Measurements from ENCODE around the gene SCN4B. TPM values are rescaled to one million over a fixed set of nuclear protein-coding genes. Genes with fewer than 3 reads are reported as not detected.

Gene SCN4B
- total RNA-seq, 1 donor from 2014 or later: 2.1 TPM

DNA sequence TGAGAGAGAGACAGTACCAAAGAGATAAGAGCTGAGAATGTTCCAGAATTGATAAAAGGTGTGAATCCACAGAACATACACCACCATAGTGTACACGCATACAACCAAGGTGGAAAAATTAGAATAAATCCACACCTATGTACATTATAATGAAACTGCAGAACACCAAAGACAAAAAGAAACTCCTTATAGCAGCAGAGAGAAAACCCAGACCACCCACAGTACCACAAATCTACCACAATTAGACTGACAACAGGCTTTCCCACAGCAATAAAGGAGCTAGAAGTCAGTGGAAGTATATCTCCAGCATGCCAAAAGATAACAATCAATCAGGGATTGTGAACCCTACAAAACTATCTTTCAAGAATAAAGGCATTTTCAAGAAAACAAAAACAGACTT lies 31.8 kb downstream of the SCN4B start:
- Histone ChIP-seq H3K9ac (ENCODE audit: low read depth in 1 of 3, low read length in 3 of 3) (no peak overlapping the region), H3K4me3 (ENCODE audit: low read length in 3 of 3) (no peak overlapping the region), H3K27ac (ENCODE audit: low read depth, low read length) (no peak overlapping the region), H3K9me3 (ENCODE audit: control insufficient read depth in 3 of 3, low read length in 3 of 3) (no peaks in the 10 kb centered on the region), H3K27me3 (ENCODE audit: control insufficient read depth in 3 of 3, insufficient read depth in 3 of 3, low read length in 3 of 3) (peaks cover 0 to 3% (median 0%) of the 10 kb centered on the region in 3 donors), H3K4me1 (ENCODE audit: control insufficient read depth in 3 of 3, insufficient read depth in 3 of 3, low read length in 3 of 3) (no peaks in the 10 kb centered on the region), H3K36me3 (ENCODE audit: control insufficient read depth in 3 of 3, insufficient read depth in 3 of 3, low read length in 3 of 3) (no peaks in the 10 kb centered on the region)

DNA sequence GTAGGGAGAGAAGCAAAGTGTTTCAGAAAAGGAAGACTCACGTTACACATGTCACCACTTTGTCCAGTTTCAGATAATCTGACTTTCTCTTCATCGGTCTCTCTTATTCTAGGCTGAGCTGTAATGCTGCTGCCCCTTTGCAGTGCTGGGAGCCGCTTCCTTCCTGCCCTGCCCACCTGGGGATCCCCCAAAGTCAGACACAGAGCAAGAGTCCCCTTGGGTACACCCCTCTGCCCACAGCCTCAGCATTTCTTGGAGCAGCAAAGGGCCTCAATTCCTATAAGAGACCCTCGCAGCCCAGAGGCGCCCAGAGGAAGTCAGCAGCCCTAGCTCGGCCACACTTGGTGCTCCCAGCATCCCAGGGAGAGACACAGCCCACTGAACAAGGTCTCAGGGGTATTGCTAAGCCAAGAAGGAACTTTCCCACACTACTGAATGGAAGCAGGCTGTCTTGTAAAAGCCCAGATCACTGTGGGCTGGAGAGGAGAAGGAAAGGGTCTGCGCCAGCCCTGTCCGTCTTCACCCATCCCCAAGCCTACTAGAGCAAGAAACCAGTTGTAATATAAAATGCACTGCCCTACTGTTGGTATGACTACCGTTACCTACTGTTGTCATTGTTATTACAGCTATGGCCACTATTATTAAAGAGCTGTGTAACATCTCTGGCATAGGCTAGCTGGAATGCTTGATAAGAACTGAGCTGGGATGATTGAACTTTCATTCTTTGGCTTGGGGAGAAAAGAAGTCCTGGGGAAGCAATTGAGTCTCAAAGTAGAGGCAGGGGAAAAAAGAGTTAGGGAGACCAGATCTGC lies 34.6 kb downstream of the SCN4B start:
- no peak overlapping the region for H3K9ac ChIP-seq (ENCODE audit: low read depth in 1 of 3, low read length in 3 of 3)
- no peak overlapping the region for H3K4me3 ChIP-seq (ENCODE audit: low read length in 3 of 3)
- no peaks in the 10 kb centered on the region for H3K36me3 ChIP-seq (ENCODE audit: control insufficient read depth in 3 of 3, insufficient read depth in 3 of 3, low read length in 3 of 3)
- no peaks in the 10 kb centered on the region for H3K9me3 ChIP-seq (ENCODE audit: control insufficient read depth in 3 of 3, low read length in 3 of 3)
- no peaks in the 10 kb centered on the region for H3K4me1 ChIP-seq (ENCODE audit: control insufficient read depth in 3 of 3, insufficient read depth in 3 of 3, low read length in 3 of 3)
- no peak overlapping the region for H3K27ac ChIP-seq (ENCODE audit: low read depth, low read length)
- peaks cover 0 to 3% (median 3%) of the 10 kb centered on the region in 3 donors for H3K27me3 ChIP-seq (ENCODE audit: control insufficient read depth in 3 of 3, insufficient read depth in 3 of 3, low read length in 3 of 3)

- no peaks in the 10 kb centered on the region for H3K4me1 ChIP-seq (ENCODE audit: control insufficient read depth in 3 of 3, insufficient read depth in 3 of 3, low read length in 3 of 3)
- no peak overlapping the region for H3K4me3 ChIP-seq (ENCODE audit: low read length in 3 of 3)
- no peak overlapping the region for H3K9ac ChIP-seq (ENCODE audit: low read depth in 1 of 3, low read length in 3 of 3)
- no peaks in the 10 kb centered on the region for H3K9me3 ChIP-seq (ENCODE audit: control insufficient read depth in 3 of 3, low read length in 3 of 3)
- H3K27me3 ChIP-seq (ENCODE audit: control insufficient read depth in 3 of 3, insufficient read depth in 3 of 3, low read length in 3 of 3): peaks cover 0 to 3% (median 3%) of the 10 kb centered on the region in 3 donors
- no peaks in the 10 kb centered on the region for H3K36me3 ChIP-seq (ENCODE audit: control insufficient read depth in 3 of 3, insufficient read depth in 3 of 3, low read length in 3 of 3)
- H3K27ac ChIP-seq (ENCODE audit: low read depth, low read length): no peak overlapping the region
Measured at GRCh38 chr11:118115048-118115447, 37.6 kb downstream of the SCN4B start.

- no peaks in the 10 kb centered on the region for H3K9me3 ChIP-seq (ENCODE audit: control insufficient read depth in 3 of 3, low read length in 3 of 3)
- H3K4me1 ChIP-seq (ENCODE audit: control insufficient read depth in 3 of 3, insufficient read depth in 3 of 3, low read length in 3 of 3): peaks cover 0 to 5% (median 4%) of the 10 kb centered on the region in 3 donors
- H3K27me3 ChIP-seq (ENCODE audit: control insufficient read depth in 3 of 3, insufficient read depth in 3 of 3, low read length in 3 of 3): peaks cover 0 to 3% (median 3%) of the 10 kb centered on the region in 3 donors
- H3K9ac ChIP-seq (ENCODE audit: low read depth in 1 of 3, low read length in 3 of 3): no peak overlapping the region
- no peaks in the 10 kb centered on the region for H3K36me3 ChIP-seq (ENCODE audit: control insufficient read depth in 3 of 3, insufficient read depth in 3 of 3, low read length in 3 of 3)
- no peak overlapping the region for H3K4me3 ChIP-seq (ENCODE audit: low read length in 3 of 3)
- no peak overlapping the region for H3K27ac ChIP-seq (ENCODE audit: low read depth, low read length)
Measured at GRCh38 chr11:118114266-118114665, 38.4 kb downstream of the SCN4B start.

DNA sequence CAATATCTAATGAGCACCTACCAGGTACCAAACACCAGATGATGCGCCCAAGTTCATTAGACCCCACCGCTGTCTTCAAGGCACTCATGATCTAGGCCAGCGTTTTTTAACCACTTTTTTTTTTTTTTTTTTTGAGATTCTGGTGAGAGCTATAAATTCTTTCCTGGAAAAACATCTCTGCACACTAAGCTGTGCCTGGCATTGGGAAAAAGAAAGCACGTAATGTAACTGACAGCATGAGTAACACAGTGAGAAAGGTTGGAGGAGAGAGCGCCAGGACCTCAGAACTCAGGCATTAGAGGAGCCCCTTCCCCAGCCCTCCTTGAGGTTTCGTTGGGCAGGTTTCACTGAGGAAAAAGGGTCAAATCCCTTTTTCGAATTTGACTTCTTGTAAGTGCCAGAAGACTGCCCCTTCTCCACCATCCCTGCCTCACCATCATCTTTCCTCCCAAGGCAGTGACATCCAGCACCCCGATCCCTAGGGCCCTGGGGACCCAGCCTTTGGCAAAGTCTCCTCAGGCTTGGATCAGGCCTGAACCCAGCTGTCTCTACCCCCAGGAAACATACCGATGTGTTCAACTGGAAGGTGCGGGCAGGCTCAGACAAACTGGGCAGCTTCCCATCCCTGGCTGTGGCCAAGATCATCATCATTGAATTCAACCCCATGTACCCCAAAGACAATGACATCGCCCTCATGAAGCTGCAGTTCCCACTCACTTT lies 39.8 kb downstream of the SCN4B start:
- H3K4me3 ChIP-seq (ENCODE audit: low read length in 3 of 3): no peak overlapping the region
- H3K4me1 ChIP-seq (ENCODE audit: control insufficient read depth in 3 of 3, insufficient read depth in 3 of 3, low read length in 3 of 3): peaks cover 0 to 5% (median 4%) of the 10 kb centered on the region in 3 donors

DNA sequence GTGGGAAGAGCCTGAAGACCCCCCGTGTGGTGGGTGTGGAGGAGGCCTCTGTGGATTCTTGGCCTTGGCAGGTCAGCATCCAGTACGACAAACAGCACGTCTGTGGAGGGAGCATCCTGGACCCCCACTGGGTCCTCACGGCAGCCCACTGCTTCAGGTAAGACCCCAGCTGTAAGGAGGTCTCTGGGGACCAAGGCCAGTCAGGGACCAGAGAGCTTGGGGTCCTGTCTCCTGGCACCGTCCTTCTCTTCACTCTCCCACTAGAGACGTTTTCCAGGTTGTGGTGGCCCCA lies 40.9 kb downstream of the SCN4B start:
- Histone ChIP-seq H3K36me3 (ENCODE audit: control insufficient read depth in 3 of 3, insufficient read depth in 3 of 3, low read length in 3 of 3) (no peaks in the 10 kb centered on the region), H3K4me1 (ENCODE audit: control insufficient read depth in 3 of 3, insufficient read depth in 3 of 3, low read length in 3 of 3) (peaks cover 0 to 5% (median 4%) of the 10 kb centered on the region in 3 donors), H3K4me3 (ENCODE audit: low read length in 3 of 3) (no peak overlapping the region), H3K27me3 (ENCODE audit: control insufficient read depth in 3 of 3, insufficient read depth in 3 of 3, low read length in 3 of 3) (peaks cover 0 to 3% (median 0%) of the 10 kb centered on the region in 3 donors), H3K27ac (ENCODE audit: low read depth, low read length) (no peak overlapping the region), H3K9me3 (ENCODE audit: control insufficient read depth in 3 of 3, low read length in 3 of 3) (no peaks in the 10 kb centered on the region), H3K9ac (ENCODE audit: low read depth in 1 of 3, low read length in 3 of 3) (no peak overlapping the region)

More for the DNA sequence above, 39.8 kb downstream of the SCN4B start:
- peaks cover 0 to 3% (median 3%) of the 10 kb centered on the region in 3 donors for H3K27me3 ChIP-seq (ENCODE audit: control insufficient read depth in 3 of 3, insufficient read depth in 3 of 3, low read length in 3 of 3)
- no peak overlapping the region for H3K9ac ChIP-seq (ENCODE audit: low read depth in 1 of 3, low read length in 3 of 3)
- H3K36me3 ChIP-seq (ENCODE audit: control insufficient read depth in 3 of 3, insufficient read depth in 3 of 3, low read length in 3 of 3): no peaks in the 10 kb centered on the region
- no peak overlapping the region for H3K27ac ChIP-seq (ENCODE audit: low read depth, low read length)
- H3K9me3 ChIP-seq (ENCODE audit: control insufficient read depth in 3 of 3, low read length in 3 of 3): no peaks in the 10 kb centered on the region

GRCh38 chr11:118111019-118111743 lies 41.4 kb downstream of the SCN4B start:
- Histone ChIP-seq H3K27ac (ENCODE audit: low read depth, low read length) (no peak overlapping the region), H3K4me1 (ENCODE audit: control insufficient read depth in 3 of 3, insufficient read depth in 3 of 3, low read length in 3 of 3) (peaks cover 0 to 5% (median 4%) of the 10 kb centered on the region in 3 donors), H3K9me3 (ENCODE audit: control insufficient read depth in 3 of 3, low read length in 3 of 3) (no peaks in the 10 kb centered on the region), H3K36me3 (ENCODE audit: control insufficient read depth in 3 of 3, insufficient read depth in 3 of 3, low read length in 3 of 3) (no peaks in the 10 kb centered on the region), H3K27me3 (ENCODE audit: control insufficient read depth in 3 of 3, insufficient read depth in 3 of 3, low read length in 3 of 3) (peaks cover 0 to 3% (median 0%) of the 10 kb centered on the region in 3 donors), H3K4me3 (ENCODE audit: low read length in 3 of 3) (no peak overlapping the region), H3K9ac (ENCODE audit: low read depth in 1 of 3, low read length in 3 of 3) (no peak overlapping the region)

DNA sequence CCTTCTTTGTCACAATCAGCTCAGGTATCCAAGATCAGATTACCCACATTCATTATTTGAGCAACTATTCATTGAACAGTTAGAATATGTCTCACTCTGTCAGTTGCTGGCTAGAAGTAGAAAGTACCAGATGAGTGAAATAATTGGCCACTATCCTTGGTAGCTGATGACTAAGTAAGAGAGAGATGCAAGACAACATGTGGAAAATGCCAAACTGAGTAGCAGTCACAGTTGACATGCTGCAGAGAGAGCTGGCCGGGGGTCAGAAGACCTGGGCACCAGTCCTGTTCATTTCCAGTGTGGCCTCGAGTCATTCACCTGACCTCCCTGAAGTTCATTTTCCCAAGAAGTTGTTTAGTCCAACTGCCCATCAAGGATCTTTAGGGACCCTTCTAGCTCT lies 43.4 kb downstream of the SCN4B start:
- Histone ChIP-seq H3K27ac (ENCODE audit: low read depth, low read length) (no peak overlapping the region), H3K36me3 (ENCODE audit: control insufficient read depth in 3 of 3, insufficient read depth in 3 of 3, low read length in 3 of 3) (no peaks in the 10 kb centered on the region), H3K9me3 (ENCODE audit: control insufficient read depth in 3 of 3, low read length in 3 of 3) (no peaks in the 10 kb centered on the region), H3K9ac (ENCODE audit: low read depth in 1 of 3, low read length in 3 of 3) (no peak overlapping the region), H3K4me3 (ENCODE audit: low read length in 3 of 3) (no peak overlapping the region), H3K27me3 (ENCODE audit: control insufficient read depth in 3 of 3, insufficient read depth in 3 of 3, low read length in 3 of 3) (no peaks in the 10 kb centered on the region), H3K4me1 (ENCODE audit: control insufficient read depth in 3 of 3, insufficient read depth in 3 of 3, low read length in 3 of 3) (peaks cover 0 to 5% (median 4%) of the 10 kb centered on the region in 3 donors)

- H3K27me3 ChIP-seq (ENCODE audit: control insufficient read depth in 3 of 3, insufficient read depth in 3 of 3, low read length in 3 of 3): no peaks in the 10 kb centered on the region
- no peak overlapping the region for H3K9ac ChIP-seq (ENCODE audit: low read depth in 1 of 3, low read length in 3 of 3)
- H3K36me3 ChIP-seq (ENCODE audit: control insufficient read depth in 3 of 3, insufficient read depth in 3 of 3, low read length in 3 of 3): no peaks in the 10 kb centered on the region
- no peaks in the 10 kb centered on the region for H3K9me3 ChIP-seq (ENCODE audit: control insufficient read depth in 3 of 3, low read length in 3 of 3)
- H3K27ac ChIP-seq (ENCODE audit: low read depth, low read length): no peak overlapping the region
- no peak overlapping the region for H3K4me3 ChIP-seq (ENCODE audit: low read length in 3 of 3)
- peaks cover 0 to 5% (median 4%) of the 10 kb centered on the region in 3 donors for H3K4me1 ChIP-seq (ENCODE audit: control insufficient read depth in 3 of 3, insufficient read depth in 3 of 3, low read length in 3 of 3)
Measured at GRCh38 chr11:118108513-118108912, 44.1 kb downstream of the SCN4B start.
